ENCODE data around the gene VEZT.

The VEZT gene

GRCh38 chr12:95178136-95178535, 39.5 kb upstream of the VEZT start:
- Mint-ChIP-seq H3K27ac (no peak overlapping the region), H3K9me3 (no peaks in the 10 kb centered on the region), H3K27me3 (ENCODE audit: low read depth) (no peaks in the 10 kb centered on the region), H3K4me1 (peaks cover 14% of the 10 kb centered on the region), H3K36me3 (ENCODE audit: low read depth) (peaks cover 5% of the 10 kb centered on the region), H3K4me3 (no peak overlapping the region)
- TF ChIP-seq CTCF (IDR thresholded peaks at IDR 0.05; ENCODE audit: unreplicated experiment in 3 of 3), result no peak

- peaks cover 1% of the 10 kb centered on the region for H3K36me3 Mint-ChIP-seq (ENCODE audit: low read depth)
Observed at GRCh38 chr12:95179011-95179410, 38.6 kb upstream of the VEZT start.

GRCh38 chr12:95181103-95181502, 36.5 kb upstream of the VEZT start:
- Mint-ChIP-seq H3K36me3 (ENCODE audit: low read depth) (peaks cover 9% of the 10 kb centered on the region), H3K4me3 (no peak overlapping the region), H3K27me3 (ENCODE audit: low read depth) (no peaks in the 10 kb centered on the region), H3K4me1 (no peaks in the 10 kb centered on the region), H3K27ac (peak overlapping the region in 1 of 3 experiments; percentile 48), H3K9me3 (no peaks in the 10 kb centered on the region)
- TF ChIP-seq CTCF (IDR thresholded peaks at IDR 0.05; ENCODE audit: unreplicated experiment in 3 of 3), result no peak

More at GRCh38 chr12:95179011-95179410, 38.6 kb upstream of the VEZT start:
- no peak for TF ChIP-seq CTCF (IDR thresholded peaks at IDR 0.05; ENCODE audit: unreplicated experiment in 3 of 3)
- no peaks in the 10 kb centered on the region for H3K27me3 Mint-ChIP-seq (ENCODE audit: low read depth)
- H3K9me3 Mint-ChIP-seq, result no peaks in the 10 kb centered on the region
- no peak overlapping the region for H3K27ac Mint-ChIP-seq
- no peak overlapping the region for H3K4me3 Mint-ChIP-seq
- peaks cover 5% of the 10 kb centered on the region for H3K4me1 Mint-ChIP-seq

- Mint-ChIP-seq H3K27me3 (ENCODE audit: low read depth) (no peaks in the 10 kb centered on the region), H3K27ac (no peak overlapping the region), H3K36me3 (ENCODE audit: low read depth) (peaks cover 13% of the 10 kb centered on the region), H3K4me1 (no peaks in the 10 kb centered on the region), H3K4me3 (no peak overlapping the region), H3K9me3 (no peaks in the 10 kb centered on the region)
- no peak for TF ChIP-seq CTCF (IDR thresholded peaks at IDR 0.05; ENCODE audit: unreplicated experiment in 3 of 3)
Observed at GRCh38 chr12:95182868-95183415, 34.7 kb upstream of the VEZT start.

GRCh38 chr12:95184121-95184520, 33.5 kb upstream of the VEZT start:
- H3K27me3 Mint-ChIP-seq (ENCODE audit: low read depth), result no peaks in the 10 kb centered on the region
- no peak overlapping the region for H3K27ac Mint-ChIP-seq
- H3K4me1 Mint-ChIP-seq, result no peaks in the 10 kb centered on the region
- no peak for TF ChIP-seq CTCF (IDR thresholded peaks at IDR 0.05; ENCODE audit: unreplicated experiment in 3 of 3)
- no peak overlapping the region for H3K4me3 Mint-ChIP-seq
- peaks cover 13% of the 10 kb centered on the region for H3K36me3 Mint-ChIP-seq (ENCODE audit: low read depth)
- H3K9me3 Mint-ChIP-seq, result no peaks in the 10 kb centered on the region

- Mint-ChIP-seq H3K27me3 (ENCODE audit: low read depth) (no peaks in the 10 kb centered on the region), H3K9me3 (no peaks in the 10 kb centered on the region), H3K36me3 (ENCODE audit: low read depth) (peaks cover 13% of the 10 kb centered on the region), H3K4me1 (no peaks in the 10 kb centered on the region), H3K27ac (no peak overlapping the region), H3K4me3 (no peak overlapping the region)
- TF ChIP-seq CTCF (IDR thresholded peaks at IDR 0.05; ENCODE audit: unreplicated experiment in 3 of 3), result no peak
Observed at GRCh38 chr12:95185072-95185471, 32.5 kb upstream of the VEZT start.
